Left hindlimb (tissue), 1 donor: ENCODE results near the gene RAD51B.

Experiments
- DNase-seq: peaks from one replicate; pipeline ENCODE4 v3.0.0-alpha.2; 2018

RAD51B gene

DNA sequence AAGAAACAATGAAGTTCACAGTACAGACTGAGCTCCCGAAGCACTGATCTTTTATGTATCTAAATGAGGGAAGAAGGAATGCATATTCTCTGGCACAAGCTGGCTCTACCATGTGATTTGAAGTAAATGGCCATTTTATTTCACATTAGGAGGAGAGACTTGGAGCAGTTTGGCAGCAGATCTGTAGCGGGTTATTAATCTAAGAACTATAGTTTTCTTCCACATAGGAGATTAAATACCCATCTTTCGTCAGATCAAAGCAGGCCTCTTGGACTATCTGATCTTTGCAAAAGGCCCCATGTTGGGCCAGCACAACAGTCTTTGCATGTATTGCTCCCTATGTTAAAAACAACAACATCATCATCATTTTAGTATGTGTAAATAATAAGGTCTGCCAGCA lies 495.5 kb downstream of the RAD51B start:
- DNase-seq: no peak

DNA sequence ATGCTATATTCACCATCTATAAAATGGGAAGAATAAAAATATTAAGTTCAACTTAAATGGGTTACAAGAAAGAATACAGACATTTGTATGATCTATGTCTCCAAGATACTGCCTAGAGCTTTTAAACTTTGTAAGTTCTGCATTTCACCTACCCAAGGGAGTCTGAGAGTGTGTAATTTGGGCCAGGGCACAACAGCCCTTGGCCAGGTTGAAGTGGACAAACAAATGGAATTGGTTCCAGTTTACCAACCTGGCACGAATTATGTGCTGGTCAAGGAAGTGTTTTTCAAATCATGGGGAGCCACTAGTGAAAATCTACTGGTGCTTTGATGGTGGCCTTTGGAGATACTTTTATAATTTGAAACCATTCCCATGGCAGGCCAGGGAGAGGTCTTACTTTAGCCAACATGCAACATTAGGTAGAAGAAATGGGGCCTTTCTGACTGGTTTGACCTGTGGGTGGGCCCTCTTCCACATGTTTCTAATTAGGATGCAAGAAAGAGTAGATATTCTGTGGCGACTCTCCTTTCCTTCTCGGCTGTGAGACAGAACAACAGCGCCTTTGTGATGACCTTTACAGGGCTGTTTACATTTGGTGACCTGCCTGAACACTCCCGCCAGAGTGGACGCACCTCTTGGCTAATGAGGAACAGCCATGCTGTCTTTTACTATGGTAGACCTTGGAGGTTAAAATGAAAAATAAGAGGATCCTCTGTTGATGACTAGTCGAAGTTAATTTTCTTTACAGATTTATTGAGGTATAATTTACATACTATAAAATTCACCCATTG lies 496.7 kb downstream of the RAD51B start:
- no peak for DNase-seq

- no peak for DNase-seq
Measured at GRCh38 chr14:68317239-68317638, 497.7 kb downstream of the RAD51B start.

- DNase-seq: no peak
Measured at GRCh38 chr14:68318828-68319227, 499.2 kb downstream of the RAD51B start.

DNA sequence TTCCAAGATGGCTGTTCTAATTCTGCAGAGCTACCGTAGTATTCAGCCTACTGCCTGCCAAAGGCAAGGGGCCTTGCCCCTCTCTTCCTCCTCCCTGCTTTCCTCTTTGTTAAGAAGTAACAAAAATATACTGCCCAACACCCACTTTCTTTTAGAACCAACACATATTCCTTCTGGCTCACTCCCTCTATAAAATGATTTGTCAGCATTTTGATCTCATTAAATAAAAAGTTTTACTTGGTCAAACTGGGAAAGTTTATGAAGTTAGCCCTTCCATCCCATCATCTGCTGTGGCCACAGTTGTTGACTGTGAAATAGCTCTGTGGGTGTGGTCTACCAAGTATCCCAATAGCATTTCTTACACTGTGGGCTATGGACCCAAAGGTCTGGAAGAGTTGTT lies 500.9 kb downstream of the RAD51B start:
- no peak for DNase-seq

GRCh38 chr14:68322940-68323620 lies 503.5 kb downstream of the RAD51B start:
- DNase-seq: no peak

- no peak for DNase-seq
Measured at GRCh38 chr14:68325267-68325807, 505.8 kb downstream of the RAD51B start.

DNA sequence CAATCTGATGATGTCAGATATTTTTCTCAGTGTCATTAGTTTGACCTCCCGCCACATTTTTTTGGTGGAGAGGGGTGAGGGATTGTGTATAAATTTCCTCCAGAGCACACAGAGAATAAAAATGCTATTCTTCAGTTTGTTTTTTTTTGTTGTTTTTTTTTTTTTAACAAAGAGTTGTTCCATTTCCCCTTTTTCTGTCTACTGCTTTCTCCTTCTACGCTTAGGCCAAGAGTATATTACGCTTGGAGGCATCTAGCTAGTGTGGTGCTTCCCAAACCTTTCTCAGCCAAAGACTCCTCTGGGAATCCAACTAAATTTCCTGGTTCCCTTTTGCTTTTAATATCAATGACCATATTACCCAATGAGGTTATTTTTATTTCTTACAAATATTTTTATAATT lies 507.7 kb downstream of the RAD51B start:
- DNase-seq: no peak

DNA sequence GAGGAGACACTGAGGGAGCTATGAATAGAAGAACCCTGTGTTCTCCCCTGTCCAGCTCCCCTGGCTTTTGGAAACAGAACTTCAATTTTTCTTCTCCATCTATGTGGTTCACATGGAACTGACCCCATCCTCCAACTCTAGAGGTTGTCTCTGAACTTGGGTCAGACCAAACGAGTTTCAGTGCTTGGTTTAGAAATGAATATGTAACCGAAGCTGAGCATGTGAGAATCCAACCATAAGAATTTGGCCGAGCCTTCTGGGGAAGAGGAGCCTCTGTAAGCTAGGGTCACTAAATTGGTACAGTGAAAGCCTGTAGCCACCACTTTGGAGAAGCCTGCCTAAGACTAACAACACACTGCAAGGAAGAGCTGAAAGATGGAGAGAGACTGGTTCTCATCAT lies 508.9 kb downstream of the RAD51B start:
- no peak for DNase-seq

- DNase-seq: no peak
Measured at GRCh38 chr14:68331426-68331825, 511.8 kb downstream of the RAD51B start.

GRCh38 chr14:68331991-68332390 lies 512.4 kb downstream of the RAD51B start:
- no peak for DNase-seq

DNA sequence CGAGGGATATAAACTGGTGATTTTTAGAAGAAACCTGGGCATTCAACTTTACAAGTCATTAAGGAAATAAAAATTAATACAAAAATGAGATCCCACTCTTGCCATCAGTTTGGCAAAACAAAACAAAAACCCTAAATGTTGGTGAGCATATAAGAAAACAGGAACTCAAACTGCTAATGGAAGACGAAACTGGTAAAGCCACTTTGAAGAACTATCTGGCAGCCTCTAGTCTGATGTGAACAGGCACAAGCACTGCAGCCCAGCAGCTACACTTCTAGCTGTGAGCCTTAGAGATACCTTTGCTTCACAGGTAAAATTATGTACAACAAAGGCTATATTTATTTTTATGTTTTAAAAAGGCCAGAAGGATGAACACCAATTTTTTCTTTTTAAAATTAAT lies 513.7 kb downstream of the RAD51B start:
- DNase-seq: no peak

- DNase-seq: no peak
Measured at GRCh38 chr14:68335312-68335711, 515.7 kb downstream of the RAD51B start.

DNA sequence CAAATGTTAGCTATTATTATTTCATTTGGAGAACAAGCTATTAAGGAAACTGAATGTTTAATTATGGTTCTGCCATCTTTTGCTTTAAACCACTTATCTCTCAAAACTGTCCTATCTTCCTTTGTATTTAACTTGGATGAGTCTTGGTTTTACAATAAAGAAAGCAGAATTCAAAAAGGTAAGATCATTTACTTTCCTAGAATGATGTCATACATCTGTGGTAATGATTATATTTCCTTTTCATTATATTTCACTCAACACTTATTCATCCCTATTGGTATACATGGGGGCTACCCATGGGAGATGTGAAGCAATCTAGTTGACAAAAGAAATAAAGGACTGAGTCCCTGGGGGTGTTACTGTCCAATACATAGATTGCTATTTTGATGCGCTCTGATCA lies 516.6 kb downstream of the RAD51B start:
- DNase-seq: no peak

GRCh38 chr14:68337279-68337678 lies 517.7 kb downstream of the RAD51B start:
- no peak for DNase-seq

- no peak for DNase-seq
Measured at GRCh38 chr14:68340262-68340661, 520.7 kb downstream of the RAD51B start.

- no peak for DNase-seq
Measured at GRCh38 chr14:68341411-68342212, 522.0 kb downstream of the RAD51B start.

DNA sequence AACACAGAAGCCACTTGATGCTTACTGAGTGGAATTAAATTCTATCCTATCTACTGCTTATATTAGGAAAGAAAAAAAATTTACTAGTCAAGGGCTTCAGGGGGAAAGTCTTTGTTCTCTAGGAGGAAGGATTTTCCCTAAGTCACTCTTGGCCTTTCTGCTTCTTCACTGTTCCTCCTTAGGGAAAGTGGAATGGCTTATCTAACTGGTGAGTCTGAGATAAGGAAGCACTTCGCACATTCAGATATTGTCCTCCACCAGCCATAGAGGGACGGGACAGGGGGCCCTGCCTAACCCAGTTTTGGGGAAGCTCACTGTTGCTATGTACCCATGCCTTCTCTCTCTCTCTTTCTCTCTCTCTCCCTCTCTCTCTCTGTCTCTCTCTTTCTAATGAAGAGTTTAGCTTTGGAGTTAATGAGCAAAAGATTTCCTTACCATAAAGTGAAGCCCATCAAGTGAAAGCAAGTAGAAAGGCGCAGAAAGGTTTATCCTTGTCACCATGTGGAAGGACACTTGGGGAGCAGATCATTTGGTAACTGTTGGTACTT lies 522.7 kb downstream of the RAD51B start:
- no peak for DNase-seq

DNA sequence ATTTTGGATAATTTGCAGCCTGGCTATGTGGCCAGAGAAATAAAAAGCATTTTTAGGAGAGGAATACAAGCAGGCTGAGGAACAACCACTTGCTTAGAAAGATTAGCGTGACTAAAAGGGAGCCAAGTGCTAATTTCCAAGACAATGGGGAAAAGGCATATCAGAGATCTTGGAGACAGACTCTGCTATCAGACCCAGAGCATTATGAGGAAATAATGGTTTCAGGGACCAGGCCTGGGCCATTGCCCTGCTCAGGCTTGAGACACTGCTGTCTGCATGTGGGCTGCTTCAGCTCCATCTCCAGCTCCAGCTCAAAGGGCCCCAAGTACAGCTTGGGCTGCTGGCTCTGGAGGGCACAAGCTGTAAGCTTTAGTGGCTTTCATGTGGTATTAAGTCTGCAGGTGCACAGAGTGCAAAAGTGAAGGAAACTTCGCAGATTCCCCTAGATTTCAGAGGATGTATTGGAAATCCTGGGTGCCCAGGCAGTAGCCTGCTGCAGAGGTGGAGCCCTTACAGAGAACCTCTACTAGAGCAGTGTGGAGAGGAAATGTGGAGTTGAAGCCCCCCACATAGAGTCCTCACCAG lies 524.0 kb downstream of the RAD51B start:
- DNase-seq: no peak

GRCh38 chr14:68345738-68346137 lies 526.2 kb downstream of the RAD51B start:
- DNase-seq: no peak

DNA sequence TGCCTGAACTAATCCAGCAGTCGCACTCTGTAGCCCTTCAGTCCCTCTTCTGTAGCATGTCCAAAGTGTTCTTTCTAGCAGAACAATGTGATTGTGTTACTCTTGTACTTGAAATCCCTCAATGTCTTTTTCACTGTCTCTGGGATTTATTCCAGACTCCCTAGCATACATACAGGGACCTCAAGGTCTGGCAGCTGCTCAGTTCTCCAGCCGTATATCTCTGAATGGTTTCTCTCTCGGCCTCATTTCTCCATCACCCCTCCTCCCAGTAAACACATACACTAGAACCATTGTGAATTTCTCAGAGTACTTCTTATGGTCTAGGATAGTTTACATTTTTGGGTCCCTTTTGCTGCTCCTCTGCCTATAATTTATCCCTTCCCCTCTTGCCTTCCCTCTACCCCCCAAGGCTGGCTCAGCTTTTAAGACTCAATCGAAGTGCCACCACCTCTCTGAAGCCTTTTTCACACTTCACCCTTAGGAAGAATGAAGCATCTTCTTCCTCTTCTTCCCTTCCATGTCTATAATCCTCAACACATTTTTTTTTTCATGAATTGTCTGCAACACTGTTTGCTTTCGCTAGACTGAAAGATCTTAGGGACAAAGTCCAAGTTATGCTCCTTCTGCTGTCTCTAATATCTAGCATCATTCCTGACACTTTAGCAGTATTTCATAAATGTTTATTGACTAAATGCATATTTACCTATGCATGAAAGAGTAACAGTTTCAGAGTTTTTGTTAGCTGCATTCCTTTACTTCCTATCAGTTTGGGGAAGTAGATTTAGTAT lies 527.2 kb downstream of the RAD51B start:
- DNase-seq: no peak
